Tibial nerve (tissue), 3 donors: Measurements from ENCODE around the gene RNASEH2A.

Source experiments
- CTCF ChIP-seq, 5 experiments: fragments of 200-600 bp in 3 of 5; fragments of 450-650 bp in 2 of 5; sonication (generic) in 3 of 5; IDR thresholded peaks; one replicate each; pipeline ENCODE4 v1.5.1; 2016 to 2019; ENCODE audit warnings: antibody characterized with exemption in 5 of 5, mild to moderate bottlenecking in 3 of 5, moderate library complexity in 2 of 5
- POLR2A ChIP-seq, 2 donors: fragments of 450-650 bp; IDR thresholded peaks; one replicate each; pipeline ENCODE4 v1.6.1; 2017; ENCODE audit warnings: antibody characterized with exemption in 2 of 2, mild to moderate bottlenecking in 2 of 2, moderate library complexity in 2 of 2

- no peak for TF ChIP-seq CTCF (IDR thresholded peaks at IDR 0.05)
- no peak for TF ChIP-seq POLR2A (IDR thresholded peaks at IDR 0.05)
Observed at GRCh38 chr19:12834566-12834943, 28.2 kb downstream of the RNASEH2A start, which contains the start of gene RTBDN.
